Tibial artery (tissue), 4 donors: Measurements from ENCODE around the gene ENAH.

Experiments used
- DNase-seq, 2 donors: peaks; one replicate each; pipeline ENCODE4 v3.0.0-alpha.2; 2019
- H3K27ac ChIP-seq, 2 donors: fragments of 200-600 bp; sonication (generic) in 1 of 2; 1 replicate in 1 of 2; 2 replicates in 1 of 2; pipeline ENCODE4 v1.5.1; 2018 to 2019; ENCODE audit warnings: mild to moderate bottlenecking in 1 of 2
- H3K27me3 ChIP-seq, 2 donors: fragments of 200-600 bp; sonication (generic) in 1 of 2; one replicate each; pipeline versions ENCODE4 v1.5.1 to v1.6.0; 2016 to 2019
- H3K36me3 ChIP-seq, 3 donors: fragments of 200-600 bp; sonication (generic) in 2 of 3; one replicate each; pipeline ENCODE4 v1.5.1; 2016 to 2019; ENCODE audit warnings: mild to moderate bottlenecking in 2 of 3
- H3K4me1 ChIP-seq, 4 donors: fragments of 200-600 bp; sonication (generic) in 2 of 4; 1 replicate in 3 of 4; 2 replicates in 1 of 4; pipeline ENCODE4 v1.5.1; 2016 to 2019
- H3K4me3 ChIP-seq, 2 donors: fragments of 200-600 bp; sonication (generic) in 1 of 2; 1 replicate in 1 of 2; 2 replicates in 1 of 2; pipeline ENCODE4 v1.5.1; 2018 to 2019; ENCODE audit warnings: mild to moderate bottlenecking in 2 of 2
- H3K9me3 ChIP-seq, 3 donors: fragments of 200-600 bp; sonication (generic) in 1 of 3; one replicate each; pipeline ENCODE4 v1.5.1; 2016 to 2019
- CTCF ChIP-seq, 2 experiments: fragments of 200-600 bp in 1 of 2; fragments of 450-650 bp in 1 of 2; IDR thresholded peaks; one replicate each; pipeline ENCODE4 v1.5.1; 2017 to 2019; ENCODE audit warnings: antibody characterized with exemption in 2 of 2, mild to moderate bottlenecking in 1 of 2, moderate library complexity in 1 of 2
- intact Hi-C: fragments of 100-400 bp; cut with DNase I; formaldehyde crosslinking; loops from one replicate; pipeline ENCODE4 v1.15.0; 2023; ENCODE audit warnings: low total_unique reads

The ENAH gene

GRCh38 chr1:225440380-225441221 lies 212.3 kb downstream of the ENAH start:
- no peak for DNase-seq
- intact Hi-C loops, result no loop called here
- peaks cover 0 to 18% (median 6%) of the 10 kb centered on the region in 4 donors for H3K4me1 ChIP-seq
- no peaks in the 10 kb centered on the region for H3K9me3 ChIP-seq
- no peak overlapping the region for H3K4me3 ChIP-seq
- H3K36me3 ChIP-seq, result no peaks in the 10 kb centered on the region
- peak overlapping the region; percentile 25 to 54 for H3K27ac ChIP-seq
- H3K27me3 ChIP-seq, result no peaks in the 10 kb centered on the region
- no peak for TF ChIP-seq CTCF (IDR thresholded peaks at IDR 0.05)

- no peaks in the 10 kb centered on the region for H3K9me3 ChIP-seq
- H3K4me1 ChIP-seq, result peaks cover 0 to under 1% (median 0%) of the 10 kb centered on the region in 4 donors
- H3K36me3 ChIP-seq, result no peaks in the 10 kb centered on the region
- no peak overlapping the region for H3K4me3 ChIP-seq
- intact Hi-C loops, result no loop called here
- TF ChIP-seq CTCF (IDR thresholded peaks at IDR 0.05), result no peak
- no peak for DNase-seq
- no peak overlapping the region for H3K27ac ChIP-seq
- no peaks in the 10 kb centered on the region for H3K27me3 ChIP-seq
These were observed 215.0 kb downstream of the ENAH start for GRCh38 chr1:225437710-225438437.
